Activated CD4-positive, alpha-beta T cell treated with anti-CD3 and anti-CD28 coated beads, Interleukin-2, amount 50 U/mL, for 24 hours (primary cell): ENCODE data around the gene LARP4B.

ENCODE experiments used
- DNase-seq, 2 donors: peaks; one replicate each; pipeline ENCODE4 v3.0.0-alpha.2; 2020; ENCODE audit warnings: low read depth in 1 of 2, low spot score in 1 of 2

The LARP4B gene

GRCh38 chr10:836782-837181, 94.7 kb downstream of the LARP4B start:
- no peak for DNase-seq

DNA sequence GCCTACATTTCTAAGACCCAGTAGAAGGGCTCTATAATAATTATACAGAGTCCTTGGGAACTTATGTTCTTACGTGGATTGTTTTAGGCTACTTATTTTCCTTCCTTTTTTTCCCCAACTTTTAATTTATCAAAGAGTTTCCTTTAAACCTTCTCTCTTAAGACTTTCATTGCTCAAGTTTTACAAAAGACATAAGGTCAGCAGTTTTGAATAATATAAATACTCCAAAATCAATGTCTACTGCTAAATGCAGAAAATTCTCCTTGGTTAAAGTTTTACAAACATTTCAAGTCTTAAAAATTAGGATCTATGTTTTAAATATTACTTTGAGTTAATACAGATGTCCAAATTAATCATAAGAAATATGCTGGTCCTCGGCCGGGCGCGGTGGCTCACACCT, 97.0 kb downstream of the LARP4B start:
- no peak for DNase-seq

DNA sequence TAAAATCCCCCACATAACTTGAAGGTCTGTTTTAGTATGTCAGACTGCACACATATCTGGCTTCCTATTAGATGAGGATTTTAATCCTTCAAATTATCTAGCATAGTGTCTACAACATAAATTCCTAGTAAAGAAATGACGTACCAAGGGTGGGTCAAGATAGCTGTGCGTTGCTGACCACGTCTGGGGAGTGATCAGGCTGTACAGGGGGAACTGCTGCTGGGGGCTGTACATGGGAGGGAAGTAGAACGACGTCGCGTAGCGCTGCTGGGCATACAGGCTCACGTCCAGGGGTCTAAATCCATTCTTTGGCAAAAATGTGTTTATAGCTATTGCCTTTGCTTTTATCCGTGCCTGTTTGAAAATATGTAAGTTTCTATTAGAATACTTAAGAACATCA, 102.3 kb downstream of the LARP4B start:
- no peak for DNase-seq

- no peak for DNase-seq
Observed at GRCh38 chr10:828191-828590, 103.3 kb downstream of the LARP4B start.

GRCh38 chr10:824946-825345, 106.6 kb downstream of the LARP4B start:
- no peak for DNase-seq

DNA sequence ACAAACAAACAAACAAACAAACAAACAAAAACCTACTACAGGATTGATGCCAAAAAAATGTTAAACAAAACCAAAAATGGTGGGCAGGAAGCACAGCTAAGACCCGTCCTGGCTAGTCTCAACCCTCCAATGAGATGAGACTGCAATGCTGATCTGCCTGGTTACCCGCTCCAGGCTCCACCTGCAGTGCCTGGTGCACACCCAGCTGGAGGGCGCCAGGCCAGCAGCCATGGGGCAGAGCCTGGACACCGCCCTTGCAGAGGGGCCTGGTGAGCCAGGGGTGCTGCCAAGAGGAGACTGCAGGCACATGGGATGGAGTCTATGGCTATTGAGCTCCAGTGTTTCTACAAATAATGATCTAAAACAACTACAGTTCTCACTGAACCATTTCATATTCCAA, 107.0 kb downstream of the LARP4B start:
- no peak for DNase-seq

DNA sequence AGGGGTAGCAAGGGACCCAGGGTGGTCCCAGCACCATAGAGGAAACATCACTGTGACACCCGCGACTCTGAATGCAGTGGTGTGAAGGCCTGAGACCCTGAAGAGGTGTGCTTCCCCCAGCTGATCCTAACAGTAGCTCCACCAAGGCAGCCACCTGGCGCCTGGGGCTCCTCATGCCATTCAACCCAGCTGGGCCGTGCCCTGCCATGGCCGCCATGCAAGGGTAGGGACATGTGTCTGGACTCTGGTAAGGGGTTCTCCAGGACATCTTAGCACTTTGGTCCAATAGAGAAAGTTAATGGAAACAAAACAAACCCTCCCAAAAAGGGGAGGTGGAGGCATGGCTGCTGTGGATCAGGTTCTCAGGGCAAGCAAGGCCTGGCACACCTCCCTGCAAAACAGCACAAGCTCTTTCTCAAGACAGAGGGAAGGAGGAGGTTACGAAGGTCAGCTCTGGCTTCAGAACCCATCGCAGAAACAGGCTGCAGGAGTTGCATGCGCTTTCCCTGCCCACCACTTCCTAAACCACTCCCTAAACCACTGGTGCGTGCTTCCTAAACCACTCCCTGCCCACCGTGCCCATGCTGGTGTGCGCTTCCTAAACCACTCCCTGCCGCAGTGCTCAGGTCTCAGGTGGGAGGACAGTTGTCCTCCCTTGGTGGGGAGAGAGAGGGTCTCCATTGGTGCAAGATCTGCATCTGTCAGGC, 108.7 kb downstream of the LARP4B start:
- no peak for DNase-seq

- DNase-seq = no peak
Observed at GRCh38 chr10:822197-822596, 109.3 kb downstream of the LARP4B start.

GRCh38 chr10:821322-821721, 110.2 kb downstream of the LARP4B start:
- no peak for DNase-seq

DNA sequence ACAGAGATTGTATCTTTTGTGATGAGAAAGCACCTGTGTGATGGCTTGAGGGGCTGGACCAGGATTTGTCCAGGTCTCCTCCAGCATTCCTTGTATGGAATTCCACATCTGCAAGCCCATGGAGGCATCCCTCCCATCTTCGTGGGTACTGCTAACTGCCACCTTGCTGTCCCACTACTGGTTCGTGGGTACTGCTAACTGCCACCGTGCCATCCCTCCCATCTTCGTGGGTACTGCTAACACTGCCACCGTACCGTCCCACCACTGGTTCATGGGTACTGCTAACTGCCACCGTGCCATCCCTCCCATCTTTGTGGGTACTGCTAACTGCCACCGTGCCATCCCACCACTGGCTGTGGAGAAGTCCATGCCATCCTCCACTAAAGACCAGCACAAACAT, 111.7 kb downstream of the LARP4B start:
- no peak for DNase-seq

DNA sequence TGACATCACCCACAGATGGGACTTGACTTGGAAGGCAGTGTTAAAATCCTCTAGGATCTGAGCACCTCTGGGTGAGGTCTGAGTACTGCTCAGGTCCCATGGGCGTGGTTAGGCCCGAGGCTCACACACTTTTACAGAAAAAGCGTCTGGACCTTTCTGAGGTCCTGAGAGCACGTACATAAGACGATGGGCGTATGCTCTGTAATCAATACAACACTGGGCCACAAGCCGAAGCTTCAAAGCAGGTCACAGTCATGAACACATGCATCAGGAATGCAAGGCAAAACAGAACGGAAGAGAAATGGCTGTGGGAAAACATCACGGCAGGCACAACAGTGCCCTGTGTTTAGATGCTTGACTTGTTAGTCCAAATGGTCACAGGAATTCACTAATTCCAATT, 112.2 kb downstream of the LARP4B start:
- no peak for DNase-seq

GRCh38 chr10:818526-819220, 112.8 kb downstream of the LARP4B start:
- no peak for DNase-seq

- DNase-seq = no peak
Observed at GRCh38 chr10:818010-818409, 113.5 kb downstream of the LARP4B start.

DNA sequence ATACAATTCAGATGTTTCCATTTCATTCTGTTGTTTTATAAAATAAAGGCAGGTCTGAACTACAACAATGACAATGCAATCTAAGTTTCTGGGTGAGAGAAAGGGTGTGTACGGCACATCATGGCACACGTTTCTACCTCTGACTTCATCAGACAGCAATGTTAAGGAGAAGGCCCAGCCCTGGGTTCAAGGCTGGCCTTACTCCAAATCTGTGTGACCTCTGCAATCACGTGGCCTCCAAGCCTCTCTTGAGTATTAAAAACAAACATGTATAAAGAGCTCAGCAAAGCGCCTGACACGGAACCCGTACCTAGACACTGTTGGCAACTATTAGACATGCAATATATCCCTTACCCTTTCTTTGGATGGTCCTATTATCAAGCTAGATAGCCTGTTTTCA, 114.1 kb downstream of the LARP4B start:
- no peak for DNase-seq

- no peak for DNase-seq
Observed at GRCh38 chr10:816958-817357, 114.5 kb downstream of the LARP4B start.

DNA sequence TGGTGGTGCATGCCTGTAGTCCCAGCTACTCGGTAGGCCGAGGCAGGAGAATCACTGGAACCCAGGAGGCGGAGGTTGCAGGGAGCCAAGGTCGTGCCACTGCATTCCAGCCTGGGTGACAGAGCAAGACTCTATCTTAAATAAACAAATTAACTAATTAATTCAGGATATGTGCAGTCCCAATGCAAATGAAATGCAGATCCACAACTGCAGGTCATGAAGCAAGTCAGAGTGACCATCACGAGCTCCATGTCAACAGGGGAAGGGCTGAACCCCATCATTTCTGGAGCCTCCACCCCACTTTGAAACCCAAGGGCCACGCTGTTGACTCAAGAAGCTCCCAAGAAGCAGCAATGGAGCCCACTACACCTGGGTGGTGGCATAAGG, 115.4 kb downstream of the LARP4B start:
- DNase-seq = no peak

DNA sequence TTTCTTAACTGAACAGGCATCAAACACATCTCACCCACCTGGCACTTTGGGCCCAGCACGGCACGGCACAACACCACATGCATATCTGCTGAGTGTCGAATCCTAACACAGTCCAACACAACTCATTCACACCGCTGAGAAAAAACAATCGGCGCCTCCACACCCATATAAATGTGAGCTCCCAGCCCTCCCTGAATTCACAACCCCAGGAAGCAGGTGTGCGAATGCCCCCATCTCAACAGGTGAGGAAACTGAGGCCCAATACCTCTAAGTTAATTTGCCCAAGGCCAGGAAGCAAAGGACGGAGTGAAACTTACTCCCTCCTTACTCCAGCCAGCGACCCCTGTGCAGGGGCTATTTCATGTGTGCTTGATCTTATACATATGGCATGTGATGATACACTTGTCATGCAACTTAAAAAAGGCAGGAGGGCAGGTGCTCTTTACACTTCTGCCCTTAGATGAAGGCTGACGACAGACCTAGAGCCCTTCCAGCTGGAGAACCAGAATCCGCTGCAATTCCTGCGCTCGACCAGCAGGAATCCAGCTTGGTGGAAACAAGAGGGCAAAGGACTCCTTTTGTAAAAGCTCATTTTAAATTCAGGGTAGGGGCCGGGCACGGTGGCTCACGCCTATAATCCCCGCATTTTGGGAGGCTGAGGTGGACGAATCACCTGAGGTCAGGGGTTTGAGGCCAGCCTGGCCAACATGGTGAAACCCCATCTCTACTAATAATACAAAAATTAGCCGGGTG, 116.0 kb downstream of the LARP4B start:
- DNase-seq = no peak

GRCh38 chr10:814536-815302, 116.8 kb downstream of the LARP4B start:
- no peak for DNase-seq

- no peak for DNase-seq
Observed at GRCh38 chr10:813286-813685, 118.2 kb downstream of the LARP4B start.

DNA sequence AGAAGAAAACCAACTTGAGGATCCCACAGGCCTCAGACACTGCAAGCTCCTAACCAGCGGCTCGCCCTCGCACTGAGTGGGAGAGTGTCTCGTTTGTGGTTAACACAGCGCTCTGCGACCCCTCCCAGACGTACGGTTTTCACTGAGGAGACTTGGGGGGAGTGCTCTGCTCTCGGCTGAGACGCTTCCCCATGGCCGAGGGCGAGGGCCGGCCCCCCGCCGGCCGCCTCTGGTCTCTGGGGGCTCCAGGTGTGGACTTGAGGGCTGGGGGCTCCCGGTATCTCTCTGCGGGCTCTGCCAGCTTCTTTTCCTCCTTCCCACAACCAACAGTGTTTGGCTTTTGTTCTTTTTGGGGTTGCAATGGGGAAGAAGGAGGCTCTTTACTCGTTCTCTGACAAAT, 118.7 kb downstream of the LARP4B start:
- DNase-seq = no peak

- DNase-seq = no peak
Observed at GRCh38 chr10:811379-812175, 119.9 kb downstream of the LARP4B start.
